GM18520 (cell line): ENCODE measurements around the gene ST3GAL3.

Experiments
- ATAC-seq: cut with Tn5 transposase; IDR thresholded peaks from one replicate; pipeline ENCODE4 v1.9.1; 2021; ENCODE audit not compliant: unreplicated experiment

Gene ST3GAL3

DNA sequence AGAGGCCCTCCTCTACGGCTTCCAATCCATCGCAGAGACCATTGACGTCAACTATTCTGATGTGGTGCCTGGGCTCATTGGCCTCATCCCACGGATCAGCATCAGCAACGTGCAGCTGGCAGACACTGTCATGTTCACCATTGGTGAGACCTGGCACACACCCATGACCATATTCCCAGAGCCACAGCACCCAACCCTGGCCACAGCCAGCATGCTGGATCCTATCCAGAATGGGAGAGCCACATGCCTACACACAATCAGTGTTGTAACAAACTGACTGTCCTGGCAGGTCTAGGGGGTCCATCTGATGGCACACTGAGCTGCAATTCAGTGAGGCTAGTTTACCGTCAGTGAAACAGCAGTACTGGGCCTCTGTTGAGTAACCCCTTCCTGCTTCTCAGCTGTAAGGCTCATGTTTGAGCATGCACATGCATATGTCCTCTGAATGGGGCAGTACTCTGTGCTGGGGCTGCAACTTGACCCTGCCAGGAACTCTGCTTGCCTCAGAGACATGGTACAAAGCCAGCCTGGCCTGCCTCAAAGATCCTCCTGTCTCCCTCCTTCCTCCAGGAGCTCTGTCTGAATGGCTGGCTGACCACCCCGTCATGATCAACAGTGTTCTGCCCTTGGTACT lies 250.2 kb downstream of the ST3GAL3 start:
- no peak for ATAC-seq

DNA sequence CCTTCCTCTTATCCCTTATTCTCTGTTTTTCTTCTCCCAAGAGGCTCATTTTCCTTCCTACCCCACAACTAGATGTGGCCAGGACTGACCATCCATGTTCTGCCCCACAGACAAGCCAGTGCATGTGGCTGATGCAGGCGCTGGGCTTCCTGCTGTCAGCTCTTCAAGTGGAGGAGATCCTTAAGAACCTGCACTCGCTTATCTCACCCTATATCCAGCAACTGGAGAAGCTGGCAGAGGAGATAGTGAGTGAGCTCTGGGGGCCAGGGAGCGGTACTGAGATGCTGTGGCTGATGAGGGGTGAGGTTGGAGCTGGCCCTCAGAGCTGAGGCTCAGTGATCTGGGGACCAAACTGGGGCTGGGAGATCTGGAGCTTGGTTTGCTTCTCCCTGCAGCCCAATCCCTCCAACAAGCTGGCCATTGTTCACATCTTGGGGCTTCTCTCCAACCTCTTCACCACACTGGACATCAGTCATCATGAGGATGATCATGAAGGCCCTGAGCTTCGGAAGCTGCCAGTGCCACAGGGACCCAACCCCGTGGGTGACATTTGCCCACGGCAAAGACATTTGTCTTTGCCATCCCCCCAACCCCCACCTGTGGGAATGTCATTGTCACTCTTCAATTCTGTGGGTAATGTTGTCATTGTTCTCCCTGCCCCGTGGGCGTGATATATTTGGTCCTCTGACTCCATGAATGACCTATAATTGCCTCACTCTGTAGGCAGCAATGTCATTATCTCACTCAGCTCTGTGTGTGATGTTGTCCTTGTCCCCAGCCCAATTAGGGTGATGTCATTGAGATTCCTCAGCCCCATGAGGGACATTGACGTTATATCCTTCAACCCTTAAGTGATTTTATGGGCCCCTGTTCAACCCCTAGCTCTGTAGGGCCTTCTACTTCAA lies 251.3 kb downstream of the ST3GAL3 start:
- no peak for ATAC-seq

DNA sequence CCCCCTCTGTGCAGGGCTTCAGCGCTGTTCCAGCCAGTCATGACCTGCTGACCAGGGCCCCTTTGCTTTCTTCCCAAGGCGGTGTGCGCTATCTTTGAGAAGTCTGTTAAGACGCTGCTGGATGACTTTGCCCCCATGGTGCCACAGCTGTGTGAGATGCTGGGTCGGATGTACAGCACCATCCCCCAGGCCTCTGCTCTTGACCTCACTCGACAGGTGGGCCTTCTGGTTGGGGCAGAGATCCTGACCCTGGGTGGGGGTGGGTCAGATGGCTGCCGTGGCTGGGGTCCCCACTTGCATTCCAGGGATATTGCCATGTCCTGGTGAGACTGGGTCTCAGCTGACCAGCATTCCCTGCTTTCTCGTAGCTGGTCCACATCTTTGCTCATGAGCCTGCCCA lies 253.5 kb downstream of the ST3GAL3 start:
- no peak for ATAC-seq

DNA sequence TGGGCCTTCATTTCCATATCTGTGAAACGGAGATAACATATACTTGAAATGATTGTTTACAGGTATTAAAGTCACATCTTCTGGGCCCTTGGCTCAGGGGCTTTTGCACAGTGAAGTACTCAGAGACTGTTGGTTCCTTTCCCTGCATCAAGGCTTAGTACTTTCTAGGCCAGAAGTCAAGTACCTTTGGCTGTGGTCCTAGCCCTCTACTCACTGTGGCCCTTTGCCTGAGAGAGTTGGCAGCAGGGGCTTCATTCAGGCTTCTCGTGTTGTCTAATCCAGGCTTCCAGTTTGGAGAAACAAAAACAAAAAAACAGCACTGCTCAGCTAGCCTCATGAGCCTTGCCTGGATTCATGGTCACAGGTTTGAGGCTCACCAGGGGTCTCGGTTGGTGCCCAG lies 254.4 kb downstream of the ST3GAL3 start:
- ATAC-seq = no peak

DNA sequence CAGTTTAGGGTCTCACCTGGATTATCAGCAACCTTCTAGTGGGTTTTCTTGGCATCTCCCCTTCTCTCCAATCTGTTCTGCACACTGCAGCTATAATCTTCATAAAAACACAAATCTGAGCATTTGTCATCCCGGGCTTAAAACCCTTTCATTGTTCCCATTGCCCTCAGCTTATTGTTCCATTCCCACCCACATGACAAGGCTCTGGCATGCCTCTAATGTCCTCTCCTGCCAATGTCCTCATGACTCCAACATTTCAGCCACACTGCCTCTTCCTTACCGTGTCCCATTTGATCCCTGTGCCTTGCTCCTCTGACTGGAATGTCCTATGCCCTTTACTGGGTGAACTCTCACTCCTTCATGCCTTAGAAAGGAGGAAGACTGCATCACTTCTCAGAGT lies 255.0 kb downstream of the ST3GAL3 start:
- no peak for ATAC-seq

DNA sequence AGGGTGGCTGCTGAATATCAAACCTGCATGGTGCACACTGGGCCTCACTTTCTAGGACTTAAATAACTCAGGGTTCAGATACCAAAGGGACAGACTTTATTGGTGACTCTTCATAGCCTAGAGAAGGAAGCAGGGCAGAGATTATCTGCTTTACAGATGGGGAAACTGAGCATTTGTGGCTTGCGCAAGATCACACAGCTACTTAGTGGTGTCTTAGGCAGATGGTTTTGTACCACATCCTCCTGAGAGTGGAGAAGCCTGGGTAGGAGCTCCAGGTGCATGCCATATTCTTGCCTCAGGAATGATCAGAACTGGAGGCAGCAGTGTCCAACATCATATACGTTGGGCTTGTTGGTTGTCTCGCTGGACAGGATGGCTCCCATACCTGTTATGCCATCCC lies 255.7 kb downstream of the ST3GAL3 start:
- ATAC-seq = no peak

DNA sequence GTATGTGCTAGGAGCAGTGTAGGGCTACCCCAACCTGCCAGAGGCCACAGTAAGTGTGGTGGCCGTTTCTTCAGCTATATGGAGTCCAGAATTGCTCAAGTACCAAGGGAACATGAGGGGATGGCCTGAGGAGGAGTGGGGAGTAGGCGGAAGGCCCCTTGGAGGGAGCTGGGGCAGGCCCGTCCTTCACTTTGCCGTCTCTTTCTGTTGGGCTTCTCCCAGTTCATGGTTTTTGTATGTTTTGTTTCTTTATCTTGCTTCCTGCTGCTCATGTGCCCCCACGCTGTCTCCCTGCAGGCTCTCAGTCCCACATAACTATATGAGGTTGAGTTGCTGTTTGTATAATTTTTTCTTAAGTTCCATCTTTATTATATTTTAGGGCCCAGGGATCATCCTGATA lies 256.6 kb downstream of the ST3GAL3 start:
- ATAC-seq = no peak

DNA sequence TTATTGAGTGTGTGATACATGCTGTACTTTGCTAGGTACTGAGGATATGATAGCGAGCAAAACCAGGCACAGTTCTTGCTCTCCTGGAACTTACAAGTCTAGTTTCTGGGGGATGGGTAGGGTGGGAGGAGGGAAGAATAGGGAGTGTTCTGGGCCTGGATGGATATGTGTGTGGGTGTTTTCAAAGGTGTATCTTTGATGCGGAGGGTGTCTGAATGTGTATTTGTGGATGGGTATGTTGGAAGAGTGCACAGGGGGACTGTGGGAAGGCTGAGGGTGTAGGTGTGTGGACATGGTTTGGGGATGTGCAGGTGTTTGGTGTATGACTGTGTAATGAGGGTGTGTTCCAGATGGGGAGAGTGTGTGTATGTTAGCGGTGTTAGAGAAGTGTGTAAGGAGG lies 258.0 kb downstream of the ST3GAL3 start:
- no peak for ATAC-seq

DNA sequence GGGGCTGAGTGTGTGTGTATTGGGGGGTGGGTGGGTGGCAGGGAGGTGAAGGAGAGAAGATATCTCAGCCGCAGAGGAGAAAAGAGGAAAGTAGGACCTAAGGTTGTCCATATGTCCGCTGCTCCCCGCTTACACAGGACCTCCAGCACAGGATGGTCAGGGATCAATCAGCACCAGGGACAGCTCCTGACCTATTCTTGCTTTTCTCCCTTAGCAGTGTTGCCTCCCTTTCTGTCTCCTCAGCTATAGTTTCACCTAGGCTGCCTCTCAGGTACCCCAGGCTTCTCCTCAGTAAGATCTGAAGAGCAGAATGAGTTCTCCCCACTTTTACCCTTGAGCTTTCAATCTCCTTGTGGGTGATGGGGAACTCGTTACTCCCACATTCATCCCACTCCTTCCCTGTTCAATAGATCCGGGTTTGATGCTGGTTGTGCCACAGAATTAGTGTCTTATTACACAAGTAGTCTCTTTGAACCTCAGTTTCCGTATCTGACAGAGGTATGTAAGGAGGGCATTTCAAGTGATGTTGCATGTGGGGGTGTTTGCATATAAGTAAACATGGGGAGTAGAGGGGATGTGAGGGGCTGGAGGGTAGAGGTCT lies 261.1 kb downstream of the ST3GAL3 start:
- no peak for ATAC-seq

DNA sequence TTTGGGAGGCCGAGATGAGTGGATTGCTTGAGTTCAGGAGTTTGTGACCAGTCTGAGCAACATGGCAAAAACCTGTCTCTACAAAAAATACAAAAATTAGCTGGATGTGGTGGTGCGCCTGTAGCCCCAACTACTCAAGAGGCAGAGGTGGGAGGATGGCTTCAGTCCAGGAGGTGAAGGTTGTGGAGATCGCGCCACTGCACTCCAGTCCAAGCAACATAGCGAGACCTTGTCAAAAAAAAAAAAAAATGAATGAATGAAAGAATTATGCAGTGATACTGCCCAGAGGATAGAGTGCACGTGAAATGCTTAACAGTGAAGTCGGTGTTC lies 262.0 kb downstream of the ST3GAL3 start:
- no peak for ATAC-seq

DNA sequence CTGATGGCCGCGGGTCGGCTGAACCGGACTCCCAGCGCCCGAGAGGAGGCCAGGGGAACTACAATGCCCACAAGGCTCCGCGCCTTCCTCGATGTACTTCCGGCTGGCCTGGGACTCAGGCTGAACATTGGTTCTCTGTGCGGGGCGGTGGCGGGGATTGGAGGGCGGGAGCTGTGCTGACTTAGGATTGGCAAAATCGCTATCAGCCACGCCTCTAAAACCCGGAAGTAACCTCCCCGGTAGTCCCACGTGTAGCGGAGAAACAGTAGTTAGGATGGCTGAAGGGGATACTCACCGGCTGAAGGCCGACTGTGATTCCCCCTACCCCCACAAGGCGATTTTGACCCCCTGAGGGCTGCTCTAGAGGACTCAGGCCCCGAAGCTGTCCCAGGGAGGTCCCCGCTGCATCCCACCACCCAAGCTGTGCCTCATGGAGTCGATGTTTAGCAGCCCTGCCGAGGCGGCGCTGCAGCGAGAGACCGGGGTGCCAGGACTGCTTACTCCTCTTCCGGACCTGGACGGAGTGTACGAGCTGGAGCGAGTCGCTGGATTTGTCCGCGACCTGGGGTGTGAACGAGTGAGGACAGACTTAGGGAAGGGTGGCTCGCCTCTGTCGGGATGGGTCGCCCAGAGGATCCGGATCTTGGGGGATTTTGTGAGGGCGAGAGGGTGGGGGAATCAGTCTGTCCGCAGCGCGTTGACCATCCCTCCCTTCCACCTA lies 262.6 kb downstream of the ST3GAL3 start, which contains the start of gene DPH2:
DPH2 (plus strand) TSS at position 265 of the 721 bp plus-strand sequence; CDS start at position 431, 166 bp downstream.
- ATAC-seq = peak; percentile 59

DNA sequence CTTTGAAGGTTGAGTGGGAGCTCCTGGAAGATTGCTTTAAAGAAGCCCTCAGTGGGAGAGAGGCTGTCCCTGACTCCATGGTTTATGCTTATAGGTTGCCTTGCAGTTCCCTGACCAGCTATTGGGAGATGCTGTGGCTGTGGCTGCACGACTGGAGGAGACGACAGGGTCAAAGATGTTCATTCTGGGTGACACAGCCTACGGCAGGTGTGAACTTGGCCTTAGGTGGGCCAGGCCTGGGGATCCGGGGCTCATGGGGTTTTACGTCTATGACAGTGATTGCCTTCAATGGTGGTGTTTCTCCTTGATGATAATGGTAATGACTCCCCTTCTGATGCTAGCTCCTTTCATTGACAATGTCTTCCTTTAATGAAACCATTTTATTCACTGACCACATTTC lies 263.2 kb downstream of the ST3GAL3 start:
- no peak for ATAC-seq

DNA sequence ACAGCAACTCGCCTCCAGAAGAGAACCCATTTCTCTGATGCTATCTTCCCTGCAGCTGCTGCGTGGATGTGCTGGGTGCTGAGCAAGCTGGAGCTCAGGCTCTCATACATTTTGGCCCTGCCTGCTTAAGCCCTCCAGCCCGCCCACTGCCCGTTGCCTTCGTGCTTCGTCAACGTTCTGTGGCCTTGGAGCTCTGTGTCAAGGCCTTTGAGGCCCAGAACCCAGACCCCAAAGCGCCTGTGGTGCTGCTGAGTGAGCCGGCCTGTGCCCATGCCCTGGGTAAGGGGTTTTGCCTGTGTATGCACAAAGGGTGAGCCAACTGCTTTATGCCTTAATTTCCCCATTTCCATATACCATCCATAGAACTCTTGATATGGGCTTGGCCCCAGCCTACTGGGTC lies 263.6 kb downstream of the ST3GAL3 start:
- ATAC-seq = no peak

DNA sequence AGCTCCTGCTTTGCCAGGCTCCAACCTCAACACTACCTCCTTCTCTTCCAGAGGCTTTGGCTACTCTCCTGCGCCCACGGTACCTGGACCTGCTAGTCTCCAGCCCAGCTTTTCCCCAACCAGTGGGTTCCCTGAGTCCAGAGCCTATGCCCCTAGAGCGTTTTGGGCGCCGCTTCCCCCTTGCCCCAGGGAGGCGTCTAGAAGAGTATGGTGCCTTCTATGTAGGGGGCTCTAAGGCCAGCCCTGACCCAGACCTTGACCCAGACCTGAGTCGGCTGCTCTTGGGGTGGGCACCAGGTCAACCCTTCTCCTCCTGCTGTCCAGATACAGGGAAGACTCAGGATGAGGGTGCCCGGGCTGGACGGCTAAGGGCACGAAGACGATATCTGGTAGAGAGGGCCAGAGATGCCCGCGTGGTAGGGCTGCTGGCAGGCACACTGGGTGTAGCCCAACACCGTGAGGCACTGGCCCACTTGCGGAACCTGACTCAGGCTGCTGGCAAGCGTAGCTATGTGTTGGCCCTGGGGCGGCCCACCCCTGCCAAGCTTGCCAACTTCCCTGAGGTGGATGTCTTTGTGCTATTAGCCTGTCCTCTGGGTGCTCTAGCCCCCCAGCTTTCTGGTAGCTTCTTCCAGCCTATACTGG lies 264.1 kb downstream of the ST3GAL3 start:
- no peak for ATAC-seq

DNA sequence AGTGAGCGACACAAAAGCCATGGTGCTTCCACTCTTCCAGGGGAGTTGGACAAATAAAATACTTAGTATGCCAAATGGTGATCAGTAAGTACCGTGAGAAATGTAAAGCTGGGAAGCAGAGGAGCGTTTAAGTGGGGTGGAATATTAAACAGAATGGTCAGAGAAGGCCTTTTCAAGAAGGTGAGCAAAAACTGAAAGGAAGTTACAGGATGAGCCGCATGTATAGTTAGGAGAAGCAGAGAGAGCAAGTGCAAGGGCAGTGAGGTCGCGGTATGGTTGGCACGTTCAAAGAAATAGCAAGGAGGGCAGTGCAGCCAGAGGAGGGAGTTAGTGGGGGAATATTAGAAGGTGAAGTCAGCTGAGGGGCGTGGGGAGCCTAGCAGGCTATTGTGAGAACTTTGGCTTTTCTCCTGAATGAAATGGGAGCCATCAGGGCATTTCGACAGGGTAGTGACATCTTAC lies 266.7 kb downstream of the ST3GAL3 start:
- ATAC-seq = no peak

DNA sequence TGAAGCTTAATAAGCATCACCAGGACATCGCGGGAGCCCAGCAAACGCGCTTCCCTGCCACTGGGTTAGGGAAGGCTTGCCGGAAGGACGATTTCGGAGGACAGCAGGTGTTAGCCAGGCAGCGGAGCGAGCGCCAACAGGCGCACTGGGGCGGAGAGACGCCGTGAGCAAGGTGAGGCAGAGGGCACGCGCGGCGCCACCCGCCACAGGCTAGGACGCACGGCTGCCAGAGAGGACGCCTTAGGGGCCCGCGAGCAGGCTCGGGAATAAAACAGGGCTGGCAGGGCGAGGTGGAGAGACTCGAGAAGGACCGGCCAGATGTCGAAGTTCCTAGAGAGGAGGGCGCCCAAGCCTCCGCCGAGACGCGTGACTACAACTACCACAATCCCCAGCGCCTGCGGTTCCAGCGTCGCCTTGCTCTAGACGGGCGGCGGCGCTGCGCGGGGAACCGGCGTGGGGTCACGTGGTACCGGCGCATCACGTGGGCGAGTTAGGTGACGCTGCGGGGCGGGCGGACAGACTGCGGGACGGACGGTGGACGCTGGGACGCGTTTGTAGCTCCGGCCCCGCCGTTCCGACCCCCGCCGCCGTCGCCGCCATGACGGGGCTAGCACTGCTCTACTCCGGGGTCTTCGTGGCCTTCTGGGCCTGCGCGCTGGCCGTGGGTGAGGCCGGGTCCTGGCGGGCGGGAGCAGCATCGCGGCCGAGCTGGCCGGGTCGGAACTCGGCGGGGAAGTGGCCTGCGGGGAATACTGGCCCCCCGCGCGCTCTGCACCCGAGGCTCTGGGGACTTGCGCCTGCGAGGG lies 267.3 kb downstream of the ST3GAL3 start, which contains the start of gene ATP6V0B:
ATP6V0B (plus strand) TSS at position 518 of the 806 bp plus-strand sequence; CDS start at position 599, 81 bp downstream.
- ATAC-seq = peak; percentile 63

DNA sequence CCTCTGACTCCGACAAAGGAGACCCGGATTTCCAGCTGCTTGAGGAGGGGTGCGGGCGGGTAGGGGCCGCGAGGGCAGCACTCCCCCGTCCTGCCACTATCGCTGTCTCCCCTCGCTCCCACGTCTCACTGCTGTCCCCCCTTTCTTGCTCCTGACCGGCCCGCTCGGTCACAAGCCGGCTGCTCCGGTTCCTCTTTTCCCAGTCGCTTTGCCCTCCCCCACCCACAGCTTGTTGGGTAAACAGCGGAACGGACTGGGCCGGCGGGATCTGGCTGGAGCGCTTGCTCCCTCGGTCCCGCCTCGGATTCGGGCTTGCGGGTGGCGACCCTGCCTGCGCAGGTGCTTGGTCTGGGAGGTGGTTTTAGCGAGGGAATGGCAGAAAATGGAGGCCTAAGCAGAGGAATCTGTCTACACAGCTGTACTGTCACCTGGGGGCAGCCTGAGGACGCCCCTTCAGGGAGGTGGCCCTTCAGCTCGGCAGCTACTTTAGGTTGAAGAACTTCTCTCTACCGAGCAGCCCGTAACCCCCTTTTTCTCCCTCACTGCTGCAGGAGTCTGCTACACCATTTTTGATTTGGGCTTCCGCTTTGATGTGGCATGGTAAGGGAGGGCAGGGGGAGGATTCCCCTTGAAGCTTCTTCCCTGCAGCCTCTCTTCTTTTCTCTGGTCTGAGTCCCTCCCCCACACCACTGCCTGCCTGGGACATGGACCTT lies 268.1 kb downstream of the ST3GAL3 start:
- ATAC-seq = no peak

DNA sequence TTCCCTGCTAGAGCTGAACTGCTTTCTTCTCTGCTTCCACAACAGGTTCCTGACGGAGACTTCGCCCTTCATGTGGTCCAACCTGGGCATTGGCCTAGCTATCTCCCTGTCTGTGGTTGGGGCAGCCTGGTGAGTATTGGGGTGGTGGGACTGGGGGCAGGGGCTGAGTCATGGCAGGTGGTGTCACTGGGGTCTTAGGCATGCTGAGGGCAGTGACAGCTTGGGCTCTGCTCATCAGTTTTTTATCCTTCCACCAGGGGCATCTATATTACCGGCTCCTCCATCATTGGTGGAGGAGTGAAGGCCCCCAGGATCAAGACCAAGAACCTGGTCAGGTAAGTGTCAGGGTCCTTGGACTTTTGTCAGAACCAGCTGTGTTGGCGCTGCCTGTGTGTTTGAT lies 268.7 kb downstream of the ST3GAL3 start:
- no peak for ATAC-seq

DNA sequence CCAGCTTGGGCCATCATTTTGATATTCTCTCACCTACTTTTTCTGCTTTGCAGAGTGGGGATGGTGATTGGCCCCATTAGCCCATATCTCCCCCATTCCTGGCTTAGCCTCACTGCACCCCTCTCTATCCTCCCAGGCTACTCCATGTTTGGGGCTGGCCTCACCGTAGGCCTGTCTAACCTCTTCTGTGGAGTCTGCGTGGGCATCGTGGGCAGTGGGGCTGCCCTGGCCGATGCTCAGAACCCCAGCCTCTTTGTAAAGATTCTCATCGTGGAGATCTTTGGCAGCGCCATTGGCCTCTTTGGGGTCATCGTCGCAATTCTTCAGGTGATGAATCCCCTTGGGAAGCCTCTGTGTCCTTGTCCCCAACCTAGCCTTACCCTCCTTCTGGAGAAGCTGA lies 269.6 kb downstream of the ST3GAL3 start:
- ATAC-seq = no peak
